Measurements from ENCODE around the gene ST3GAL3.

DNA sequence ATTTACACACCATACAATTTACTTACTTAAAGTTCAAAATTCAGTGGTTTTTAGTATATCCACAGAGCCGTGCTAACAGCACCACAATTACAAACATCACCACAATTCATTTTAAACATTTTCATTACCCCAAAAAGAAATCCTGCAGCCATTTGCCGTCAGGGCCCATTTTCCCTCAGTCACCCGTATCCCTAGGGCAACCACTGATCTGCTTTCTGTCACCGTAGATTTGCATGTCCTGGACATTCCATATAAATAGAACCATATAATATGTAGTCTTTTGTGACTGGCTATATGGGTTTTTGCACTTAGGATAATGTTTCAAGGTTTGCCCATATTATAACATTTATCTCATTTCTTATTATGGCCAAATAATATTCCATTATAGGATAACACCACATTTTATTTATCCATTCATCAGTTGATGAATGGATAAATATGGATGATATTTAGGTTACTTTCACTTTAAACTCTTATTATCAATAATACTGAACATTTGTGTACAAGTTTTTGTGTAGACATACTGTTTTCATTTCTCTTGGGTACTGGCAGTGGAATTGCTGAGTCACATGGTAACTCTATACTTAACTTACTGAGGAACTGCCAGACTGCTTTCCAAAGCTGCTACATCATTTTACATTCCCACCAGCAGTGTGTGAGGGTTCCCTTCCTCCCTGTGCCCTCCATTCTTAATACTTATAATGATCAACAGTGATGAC lies 68.9 kb downstream of the ST3GAL3 start:
- TF ChIP-seq, protein P1, sequence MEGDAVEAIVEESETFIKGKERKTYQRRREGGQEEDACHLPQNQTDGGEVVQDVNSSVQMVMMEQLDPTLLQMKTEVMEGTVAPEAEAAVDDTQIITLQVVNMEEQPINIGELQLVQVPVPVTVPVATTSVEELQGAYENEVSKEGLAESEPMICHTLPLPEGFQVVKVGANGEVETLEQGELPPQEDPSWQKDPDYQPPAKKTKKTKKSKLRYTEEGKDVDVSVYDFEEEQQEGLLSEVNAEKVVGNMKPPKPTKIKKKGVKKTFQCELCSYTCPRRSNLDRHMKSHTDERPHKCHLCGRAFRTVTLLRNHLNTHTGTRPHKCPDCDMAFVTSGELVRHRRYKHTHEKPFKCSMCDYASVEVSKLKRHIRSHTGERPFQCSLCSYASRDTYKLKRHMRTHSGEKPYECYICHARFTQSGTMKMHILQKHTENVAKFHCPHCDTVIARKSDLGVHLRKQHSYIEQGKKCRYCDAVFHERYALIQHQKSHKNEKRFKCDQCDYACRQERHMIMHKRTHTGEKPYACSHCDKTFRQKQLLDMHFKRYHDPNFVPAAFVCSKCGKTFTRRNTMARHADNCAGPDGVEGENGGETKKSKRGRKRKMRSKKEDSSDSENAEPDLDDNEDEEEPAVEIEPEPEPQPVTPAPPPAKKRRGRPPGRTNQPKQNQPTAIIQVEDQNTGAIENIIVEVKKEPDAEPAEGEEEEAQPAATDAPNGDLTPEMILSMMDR (IDR thresholded peaks at IDR 0.05) = no peak
- TF ChIP-seq POLR2A (IDR thresholded peaks at IDR 0.05) = no peak
